Keratinocyte (primary cell): Measurements from ENCODE around the gene C11orf97. TPM values are rescaled to one million over a fixed set of nuclear protein-coding genes. Genes with fewer than 3 reads are reported as not detected.
A peak's percentile ranks its signal among the peaks of the same experiment; 100 is the strongest.

ENCODE experiments used
- DNase-seq: peaks from one replicate; pipeline ENCODE4 v3.0.0-alpha.2; 2011; ENCODE audit warnings: low read depth, missing footprints, low spot score
- FAIRE-seq: peaks from 2 replicates; lab custom pipeline; 2011; peaks lifted over from hg19 to GRCh38; lab: Jason Lieb, UNC
- H2AFZ ChIP-seq: 2 replicates; pipeline ENCODE4 v1.6.0; 2012; ENCODE audit warnings: low read length, control low read depth, inconsistent platforms; ENCODE audit not compliant: control insufficient read depth
- H3K27ac ChIP-seq: 2 replicates; pipeline ENCODE4 v1.5.1; 2011; ENCODE audit warnings: low read length; ENCODE audit not compliant: control insufficient read depth, insufficient read depth
- H3K27me3 ChIP-seq: 3 replicates; pipeline ENCODE4 v1.6.0; 2011; ENCODE audit warnings: low read length; ENCODE audit not compliant: control insufficient read depth, insufficient read depth; ENCODE audit errors: extremely low read depth
- H3K36me3 ChIP-seq, 2 experiments: 2 replicates in 1 of 2; 3 replicates in 1 of 2; pipeline ENCODE4 v1.5.1; 2011; ENCODE audit warnings: low read length in 2 of 2, mild to moderate bottlenecking in 1 of 2; ENCODE audit not compliant: control insufficient read depth in 2 of 2, insufficient read depth in 2 of 2; ENCODE audit errors: extremely low read depth in 1 of 2
- H3K4me1 ChIP-seq: 3 replicates; pipeline ENCODE4 v1.5.1; 2011; ENCODE audit warnings: low read length; ENCODE audit not compliant: control insufficient read depth, insufficient read depth; ENCODE audit errors: extremely low read depth
- H3K4me2 ChIP-seq: 3 replicates; pipeline ENCODE4 v1.6.0; 2011; ENCODE audit warnings: low read depth, low read length; ENCODE audit not compliant: control insufficient read depth, insufficient read depth; ENCODE audit errors: extremely low read depth
- H3K4me3 ChIP-seq, 3 experiments: fragments of 200-600 bp in 1 of 3; sonication (generic) in 1 of 3; 2 replicates in 2 of 3; 3 replicates in 1 of 3; pipeline ENCODE4 v1.5.1; 2011 to 2016; ENCODE audit warnings: low read length in 3 of 3, mild to moderate bottlenecking in 3 of 3, control low read depth in 2 of 3, inconsistent platforms in 1 of 3, low read depth in 1 of 3, mixed read lengths in 1 of 3, mixed run types in 1 of 3, moderate library complexity in 1 of 3; ENCODE audit not compliant: control insufficient read depth in 2 of 3, insufficient read depth in 2 of 3; ENCODE audit errors: extremely low read depth in 1 of 3
- H3K79me2 ChIP-seq: 2 replicates; pipeline ENCODE4 v1.6.0; 2012; ENCODE audit warnings: low read length; ENCODE audit not compliant: control insufficient read depth, insufficient read depth
- H3K9ac ChIP-seq: 3 replicates; pipeline ENCODE4 v1.6.0; 2011; ENCODE audit warnings: low read length; ENCODE audit not compliant: control insufficient read depth, insufficient read depth; ENCODE audit errors: extremely low read depth
- H3K9me1 ChIP-seq: 3 replicates; pipeline ENCODE4 v1.6.0; 2011; ENCODE audit warnings: low read length; ENCODE audit not compliant: control insufficient read depth, insufficient read depth; ENCODE audit errors: extremely low read depth
- H3K9me3 ChIP-seq: 2 replicates; pipeline ENCODE4 v1.5.1; 2012; ENCODE audit warnings: low read depth, low read length; ENCODE audit not compliant: control insufficient read depth
- H4K20me1 ChIP-seq: 3 replicates; pipeline ENCODE4 v1.6.0; 2011; ENCODE audit warnings: low read length; ENCODE audit not compliant: control insufficient read depth, insufficient read depth; ENCODE audit errors: extremely low read depth
- EZH2 ChIP-seq: IDR thresholded peaks from one replicate; pipeline ENCODE4 v1.6.1; 2012; ENCODE audit warnings: inconsistent platforms, mild to moderate bottlenecking, low read length, moderate library complexity
- dilution Hi-C: fragments of 300-500 bp; cut with MboI; formaldehyde crosslinking; loops from one replicate; pipeline ENCODE4 v1.7.0; 2020; ENCODE audit warnings: low sequenced_read_pairs; ENCODE audit not compliant: extremely low pct_ligation_motif_present
- polyA plus RNA-seq, 5 experiments: library from polyadenylated mRNA; depleted of rRNA in 3 of 5; stranded (reverse) in 3 of 5; stranded (forward) in 1 of 5; unstranded in 1 of 5; fragments of >200 nt; gene quantifications; 1 replicate in 1 of 5; 2 replicates in 3 of 5; 3 replicates in 1 of 5; pipeline versions ENCODE4 v1.2.1 to v1.2.3, GENCODE V29; 2011 to 2012; ENCODE audit warnings: missing spikeins in 2 of 5, low read depth in 1 of 5, low replicate concordance in 1 of 5
- TF ChIP-seq, protein P1 (sequence below), 3 experiments: IDR thresholded peaks in 1 of 3; conservative IDR thresholded peaks in 1 of 3; optimal IDR thresholded peaks in 1 of 3; 2 replicates in 2 of 3; 3 replicates in 1 of 3; pipeline versions ENCODE3 to v1.5.1; 2011; ENCODE audit warnings: low read length in 3 of 3, mild to moderate bottlenecking in 3 of 3, moderate library complexity in 2 of 3, control low read depth in 1 of 3, inconsistent platforms in 1 of 3; ENCODE audit not compliant: insufficient read depth in 2 of 3; ENCODE audit errors: extremely low read depth in 1 of 3

The C11orf97 gene
- polyA plus RNA-seq, 1 donor (not counting 4 experiments of a cell fraction or from before 2014, with no cell fraction given): not detected

DNA sequence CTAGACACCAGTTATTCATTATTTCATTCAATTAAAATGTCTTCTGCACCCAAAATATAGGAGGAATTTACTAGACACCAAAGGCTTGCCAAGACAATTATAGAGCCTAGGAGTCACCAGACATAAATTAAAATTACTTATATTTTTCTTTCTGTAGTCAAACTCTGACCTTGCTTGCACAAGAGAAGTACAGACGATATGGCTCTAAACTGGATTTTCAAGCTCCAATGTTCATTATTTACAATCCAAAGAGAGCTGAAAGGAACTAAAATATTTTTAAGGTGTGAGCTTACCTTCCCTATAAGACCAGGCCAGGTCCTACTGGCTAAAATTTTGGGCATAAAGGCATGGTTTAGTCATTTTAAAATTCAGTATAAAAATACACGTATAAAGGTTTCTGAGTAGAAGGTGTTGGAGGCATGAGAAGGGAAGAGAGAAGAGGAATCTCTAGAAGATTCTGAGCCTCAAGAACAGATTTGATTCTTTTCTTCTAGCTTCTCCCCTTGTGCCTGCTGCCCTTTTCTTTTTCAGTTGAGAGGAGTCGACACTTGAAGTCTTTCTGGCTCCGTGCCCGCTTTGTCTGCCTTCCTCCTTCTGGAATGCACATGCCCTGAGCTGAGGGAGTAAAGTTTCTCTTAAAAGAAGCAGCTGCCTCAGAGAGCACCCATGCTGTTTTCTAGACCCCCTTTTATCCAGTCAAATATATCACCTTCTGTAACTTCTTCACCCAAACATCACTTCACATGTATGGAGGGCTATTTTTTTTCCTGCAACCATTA is 13.5 kb downstream of the C11orf97 start:
- Histone ChIP-seq H3K36me3 (no peaks in the 10 kb centered on the region), H3K27ac (no peak overlapping the region), H3K9me3 (no peaks in the 10 kb centered on the region), H3K4me3 (no peak overlapping the region), H3K4me1 (peaks cover 23% of the 10 kb centered on the region), H4K20me1 (no peaks in the 10 kb centered on the region), H3K4me2 (peak overlapping the region; percentile 31), H3K79me2 (no peaks in the 10 kb centered on the region), H3K9me1 (no peaks in the 10 kb centered on the region), H3K27me3 (no peaks in the 10 kb centered on the region), H3K9ac (no peak overlapping the region), H2AFZ (no peak overlapping the region)
- dilution Hi-C loops: no loop called here
- TF ChIP-seq, protein P1, sequence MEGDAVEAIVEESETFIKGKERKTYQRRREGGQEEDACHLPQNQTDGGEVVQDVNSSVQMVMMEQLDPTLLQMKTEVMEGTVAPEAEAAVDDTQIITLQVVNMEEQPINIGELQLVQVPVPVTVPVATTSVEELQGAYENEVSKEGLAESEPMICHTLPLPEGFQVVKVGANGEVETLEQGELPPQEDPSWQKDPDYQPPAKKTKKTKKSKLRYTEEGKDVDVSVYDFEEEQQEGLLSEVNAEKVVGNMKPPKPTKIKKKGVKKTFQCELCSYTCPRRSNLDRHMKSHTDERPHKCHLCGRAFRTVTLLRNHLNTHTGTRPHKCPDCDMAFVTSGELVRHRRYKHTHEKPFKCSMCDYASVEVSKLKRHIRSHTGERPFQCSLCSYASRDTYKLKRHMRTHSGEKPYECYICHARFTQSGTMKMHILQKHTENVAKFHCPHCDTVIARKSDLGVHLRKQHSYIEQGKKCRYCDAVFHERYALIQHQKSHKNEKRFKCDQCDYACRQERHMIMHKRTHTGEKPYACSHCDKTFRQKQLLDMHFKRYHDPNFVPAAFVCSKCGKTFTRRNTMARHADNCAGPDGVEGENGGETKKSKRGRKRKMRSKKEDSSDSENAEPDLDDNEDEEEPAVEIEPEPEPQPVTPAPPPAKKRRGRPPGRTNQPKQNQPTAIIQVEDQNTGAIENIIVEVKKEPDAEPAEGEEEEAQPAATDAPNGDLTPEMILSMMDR (optimal IDR thresholded peaks at IDR 0.05 in 1 of 3, IDR thresholded peaks at IDR 0.05 in 1 of 3, conservative IDR thresholded peaks at IDR 0.05 in 1 of 3; ENCODE audit: extremely low read depth in 1 of 3, insufficient read depth in 2 of 3, low read length in 3 of 3): no peak
- TF ChIP-seq EZH2: no peak
- DNase-seq (no peak), FAIRE-seq (peak; percentile 81)

DNA sequence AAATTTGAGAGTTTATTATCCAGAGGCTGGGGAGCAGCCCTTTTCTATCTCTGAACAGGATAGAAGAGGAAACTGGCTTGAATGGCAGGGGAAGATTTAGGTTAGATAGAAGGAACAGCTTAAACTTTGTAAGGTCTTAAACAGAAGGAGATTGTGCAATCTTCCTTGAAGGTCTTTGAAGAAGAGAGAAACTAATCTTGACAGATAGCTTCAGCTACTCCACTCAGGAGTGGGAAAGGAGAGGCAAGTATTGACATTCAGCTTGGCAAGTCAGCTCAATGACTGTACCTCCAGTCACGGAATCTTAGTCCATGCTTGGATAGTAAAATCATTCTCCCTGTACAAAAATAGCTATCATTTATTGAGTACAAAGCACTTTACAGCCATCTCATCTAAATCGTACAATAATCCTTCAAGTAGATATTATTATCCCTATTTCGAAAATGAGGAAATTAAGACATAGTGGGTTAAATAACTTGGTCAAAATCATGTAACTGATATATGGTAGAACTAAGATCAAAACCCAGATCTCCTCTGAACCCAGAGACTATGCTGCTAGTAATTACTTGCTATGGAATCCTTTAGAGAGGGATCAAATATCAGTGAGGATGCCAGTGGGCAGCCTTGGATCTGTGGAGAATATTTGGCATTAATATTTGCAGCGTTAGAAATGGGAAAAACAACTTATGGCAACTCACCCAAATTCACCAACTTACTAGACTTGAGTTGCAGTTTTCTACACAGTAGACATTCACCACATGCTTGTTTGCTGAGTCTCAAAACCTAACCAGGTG is 14.6 kb downstream of the C11orf97 start:
- Histone ChIP-seq H3K9me3 (no peaks in the 10 kb centered on the region), H4K20me1 (no peaks in the 10 kb centered on the region), H3K27me3 (no peaks in the 10 kb centered on the region), H3K9me1 (no peaks in the 10 kb centered on the region), H3K9ac (no peak overlapping the region), H3K79me2 (no peaks in the 10 kb centered on the region), H3K4me2 (no peak overlapping the region), H2AFZ (no peak overlapping the region), H3K36me3 (no peaks in the 10 kb centered on the region), H3K27ac (no peak overlapping the region), H3K4me3 (no peak overlapping the region), H3K4me1 (peaks cover 23% of the 10 kb centered on the region)
- dilution Hi-C loops: no loop called here
- TF ChIP-seq, protein P1 (optimal IDR thresholded peaks at IDR 0.05 in 1 of 3, IDR thresholded peaks at IDR 0.05 in 1 of 3, conservative IDR thresholded peaks at IDR 0.05 in 1 of 3; ENCODE audit: extremely low read depth in 1 of 3, insufficient read depth in 2 of 3, low read length in 3 of 3): no peak
- FAIRE-seq: peak; percentile 73
- no peak for DNase-seq
